Esophagus squamous epithelium (tissue), 4 donors: Measurements from ENCODE around the gene SH3PXD2A.

Source experiments
- POLR2A ChIP-seq, 4 donors: fragments of 450-650 bp; IDR thresholded peaks; one replicate each; pipeline ENCODE4 v1.6.1; 2017; ENCODE audit warnings: antibody characterized with exemption in 4 of 4, mild to moderate bottlenecking in 4 of 4, moderate library complexity in 3 of 4
- TF ChIP-seq, protein P1 (sequence below), 6 experiments: fragments of 450-650 bp in 4 of 6; fragments of 200-600 bp in 2 of 6; sonication (generic) in 2 of 6; IDR thresholded peaks; one replicate each; pipeline ENCODE4 v1.5.1; 2016 to 2019; ENCODE audit warnings: antibody characterized with exemption in 6 of 6, mild to moderate bottlenecking in 4 of 6, moderate library complexity in 4 of 6

DNA sequence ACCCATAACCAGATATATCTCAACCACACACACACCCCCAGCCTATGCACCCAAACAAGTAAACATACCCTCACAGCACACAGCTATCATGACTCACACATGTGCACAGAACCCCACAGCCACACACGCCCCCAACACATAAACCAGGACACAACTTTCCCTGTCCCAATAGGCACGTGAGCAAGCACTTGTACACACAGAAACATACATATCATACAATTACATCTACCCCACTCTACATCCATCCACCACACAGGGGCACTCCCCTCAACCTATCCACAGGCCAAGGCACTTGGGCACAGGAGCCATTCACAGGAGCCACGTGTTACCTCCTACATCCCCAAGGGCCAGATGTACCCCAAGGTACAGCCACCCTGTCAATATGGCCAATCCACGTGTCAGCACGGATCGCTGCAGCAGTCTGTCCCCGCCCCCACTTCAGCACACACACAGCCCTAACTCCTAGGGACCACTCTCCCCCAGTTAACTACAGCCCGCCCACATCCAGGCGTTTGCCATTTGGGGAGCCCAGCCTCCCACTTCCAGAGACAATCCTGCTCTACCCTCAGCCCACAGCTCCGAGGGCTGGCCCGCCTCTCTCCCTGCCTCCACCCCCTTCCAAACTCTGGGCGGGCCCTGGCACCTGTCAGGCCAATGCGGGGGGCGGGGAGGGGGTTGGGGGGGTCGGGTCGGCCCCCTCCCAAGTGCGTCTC is 163.5 kb downstream of the SH3PXD2A start:
- TF ChIP-seq, protein P1, sequence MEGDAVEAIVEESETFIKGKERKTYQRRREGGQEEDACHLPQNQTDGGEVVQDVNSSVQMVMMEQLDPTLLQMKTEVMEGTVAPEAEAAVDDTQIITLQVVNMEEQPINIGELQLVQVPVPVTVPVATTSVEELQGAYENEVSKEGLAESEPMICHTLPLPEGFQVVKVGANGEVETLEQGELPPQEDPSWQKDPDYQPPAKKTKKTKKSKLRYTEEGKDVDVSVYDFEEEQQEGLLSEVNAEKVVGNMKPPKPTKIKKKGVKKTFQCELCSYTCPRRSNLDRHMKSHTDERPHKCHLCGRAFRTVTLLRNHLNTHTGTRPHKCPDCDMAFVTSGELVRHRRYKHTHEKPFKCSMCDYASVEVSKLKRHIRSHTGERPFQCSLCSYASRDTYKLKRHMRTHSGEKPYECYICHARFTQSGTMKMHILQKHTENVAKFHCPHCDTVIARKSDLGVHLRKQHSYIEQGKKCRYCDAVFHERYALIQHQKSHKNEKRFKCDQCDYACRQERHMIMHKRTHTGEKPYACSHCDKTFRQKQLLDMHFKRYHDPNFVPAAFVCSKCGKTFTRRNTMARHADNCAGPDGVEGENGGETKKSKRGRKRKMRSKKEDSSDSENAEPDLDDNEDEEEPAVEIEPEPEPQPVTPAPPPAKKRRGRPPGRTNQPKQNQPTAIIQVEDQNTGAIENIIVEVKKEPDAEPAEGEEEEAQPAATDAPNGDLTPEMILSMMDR (IDR thresholded peaks at IDR 0.05), result no peak
- no peak for TF ChIP-seq POLR2A (IDR thresholded peaks at IDR 0.05)
